ELR (cell line): ENCODE results near the gene BLTP1.
"Not testable (repeated sequence)": the region's sequence is repeated elsewhere in the genome, so short reads cannot be mapped to it uniquely, and the experiment has no call there.

Experiments
- DNase-seq: peaks from one replicate; pipeline ENCODE4 v3.0.0-alpha.2; 2015; ENCODE audit warnings: low read depth

The BLTP1 gene

GRCh38 chr4:122151982-122152710, at the start of gene BLTP1:
Gene BLTP1 (plus strand): TSS chr4:122152331. CDS start chr4:122170648, 18,317 bp downstream.
- DNase-seq: peak; percentile 79

GRCh38 chr4:122104184-122104583, 47.9 kb upstream of the BLTP1 start:
- DNase-seq: no peak

- DNase-seq: no peak
These were observed 44.5 kb upstream of the BLTP1 start for GRCh38 chr4:122107680-122108079.

GRCh38 chr4:122110304-122110703, 41.8 kb upstream of the BLTP1 start:
- not testable (repeated sequence) for DNase-seq

- peak; percentile 44 for DNase-seq
These were observed 34.4 kb upstream of the BLTP1 start for GRCh38 chr4:122117743-122118142.

- DNase-seq: no peak
These were observed 33.9 kb upstream of the BLTP1 start for GRCh38 chr4:122118243-122118642.

GRCh38 chr4:122119739-122120138, 32.4 kb upstream of the BLTP1 start:
- DNase-seq: peak; percentile 30

- no peak for DNase-seq
These were observed 30.5 kb upstream of the BLTP1 start for GRCh38 chr4:122121593-122121992.

- DNase-seq: no peak
These were observed 30.0 kb upstream of the BLTP1 start for GRCh38 chr4:122122083-122122482.

- no peak for DNase-seq
These were observed 23.1 kb upstream of the BLTP1 start for GRCh38 chr4:122129061-122129460.

GRCh38 chr4:122131562-122132157, 20.5 kb upstream of the BLTP1 start:
- no peak for DNase-seq

- no peak for DNase-seq
These were observed 19.2 kb upstream of the BLTP1 start for GRCh38 chr4:122132891-122133290.

- no peak for DNase-seq
These were observed 13.0 kb upstream of the BLTP1 start for GRCh38 chr4:122139139-122139538.

GRCh38 chr4:122140834-122141233, 11.3 kb upstream of the BLTP1 start:
- DNase-seq: no peak

- no peak for DNase-seq
These were observed 9.4 kb upstream of the BLTP1 start for GRCh38 chr4:122142687-122143086.

- DNase-seq: no peak
These were observed 5.5 kb upstream of the BLTP1 start for GRCh38 chr4:122146652-122147051.

- no peak for DNase-seq
These were observed 1.2 kb upstream of the BLTP1 start for GRCh38 chr4:122150931-122151330.

GRCh38 chr4:122152711-122153226, 638 bp downstream of the BLTP1 start:
- peak; percentile 47 for DNase-seq

GRCh38 chr4:122156819-122157218, 4.7 kb downstream of the BLTP1 start:
- DNase-seq: no peak

GRCh38 chr4:122163301-122163700, 11.2 kb downstream of the BLTP1 start:
- DNase-seq: no peak

- no peak for DNase-seq
These were observed 11.6 kb downstream of the BLTP1 start for GRCh38 chr4:122163767-122164166.

- DNase-seq: no peak
These were observed 15.2 kb downstream of the BLTP1 start for GRCh38 chr4:122167369-122167768.

GRCh38 chr4:122170775-122171174, 18.6 kb downstream of the BLTP1 start:
- DNase-seq: no peak

- DNase-seq: no peak
These were observed 19.2 kb downstream of the BLTP1 start for GRCh38 chr4:122171323-122171722.
